ENCODE measurements around the gene OLIG2. TPM values are rescaled to one million over a fixed set of nuclear protein-coding genes. Genes with fewer than 3 reads are reported as not detected.

The OLIG2 gene
- total and polyA plus RNA-seq, 2 of the 4 experiments (the other 2 are of a cell fraction), result not detected

DNA sequence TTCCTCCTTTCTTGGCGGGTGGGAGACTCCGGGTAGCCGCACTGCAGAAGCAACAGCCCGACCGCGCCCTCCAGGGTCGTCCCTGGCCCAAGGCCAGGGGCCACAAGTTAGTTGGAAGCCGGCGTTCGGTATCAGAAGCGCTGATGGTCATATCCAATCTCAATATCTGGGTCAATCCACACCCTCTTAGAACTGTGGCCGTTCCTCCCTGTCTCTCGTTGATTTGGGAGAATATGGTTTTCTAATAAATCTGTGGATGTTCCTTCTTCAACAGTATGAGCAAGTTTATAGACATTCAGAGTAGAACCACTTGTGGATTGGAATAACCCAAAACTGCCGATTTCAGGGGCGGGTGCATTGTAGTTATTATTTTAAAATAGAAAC lies 2.5 kb downstream of the OLIG2 start:
- Histone ChIP-seq H3K79me1 (ENCODE audit: low read depth in 1 of 2, low read length in 2 of 2) (no peaks in the 10 kb centered on the region), H3K4me3 (ENCODE audit: insufficient read depth, low read depth, low read length) (no peak overlapping the region), H3K23ac (ENCODE audit: low read depth, low read length) (no peak overlapping the region), H3K56ac (ENCODE audit: extremely low read depth, insufficient read depth, low read length) (no peak overlapping the region), H2AK5ac (ENCODE audit: low read depth, low read length) (no peak overlapping the region), H3K18ac (ENCODE audit: low read depth, low read length) (no peak overlapping the region), H4K5ac (ENCODE audit: low read depth, low read length) (no peak overlapping the region), H2AK9ac (replicated peaks; ENCODE audit: low read depth, low read length, poor library complexity) (no peak overlapping the region), H3K4me1 (ENCODE audit: control insufficient read depth, insufficient read depth, low read length) (no peaks in the 10 kb centered on the region), H3K14ac (replicated peaks; ENCODE audit: low read depth, low read length) (no peak overlapping the region), H4K91ac (ENCODE audit: insufficient read depth, low read depth, low read length) (no peak overlapping the region), H3K4ac (ENCODE audit: low read depth, low read length) (no peak overlapping the region), H3K36me3 (ENCODE audit: control insufficient read depth, insufficient read depth, low read length) (no peaks in the 10 kb centered on the region), H3K27ac (ENCODE audit: insufficient read depth, low read length) (no peak overlapping the region), H3K27me3 (ENCODE audit: control insufficient read depth, insufficient read depth, low read length) (peaks cover 97% of the 10 kb centered on the region), H3K9me3 (ENCODE audit: control insufficient read depth, insufficient read depth, low read length) (peaks cover 10% of the 10 kb centered on the region), H2BK120ac (ENCODE audit: low read depth, low read length) (no peak overlapping the region), H3K4me2 (ENCODE audit: low read depth, low read length) (no peak overlapping the region), H2BK5ac (ENCODE audit: low read depth, low read length, poor library complexity, severe bottlenecking) (no peak overlapping the region), H4K8ac (ENCODE audit: low read depth in 2 of 2, low read length in 2 of 2) (no peak overlapping the region), H2AFZ (replicated peaks; ENCODE audit: low read length, poor library complexity) (no peak overlapping the region), H3K9me1 (ENCODE audit: insufficient read depth, low read length) (no peaks in the 10 kb centered on the region), H4K20me1 (ENCODE audit: insufficient read depth, low read length) (peaks cover 3% of the 10 kb centered on the region; the same call in 1 of the 2 replicates), H2BK15ac (ENCODE audit: low read depth, low read length) (no peak overlapping the region), H3K9ac (ENCODE audit: low read depth, low read length) (no peak overlapping the region), H2BK20ac (ENCODE audit: low read depth, low read length) (no peak overlapping the region)
- no CpG with 5 or more reads among the region's 15 CpGs for WGBS, 2 experiments (ENCODE audit: extremely low coverage in 2 of 2, insufficient read length in 1 of 2)
- no peak for TF ChIP-seq CEBPB (IDR thresholded peaks at IDR 0.05; ENCODE audit: low read depth, low read length)
- no TSS peak for BruUV-seq (replicated peaks)
- intact Hi-C loops (cut with micrococcal nuclease) (no loop called here), dilution Hi-C loops (cut with HindIII; ENCODE audit: low sequenced_read_pairs, unreplicated experiment) (no loop called here), in situ Hi-C loops (cut with MboI; ENCODE audit: low sequenced_read_pairs) (no loop called here)
- POLR2A ChIA-PET (ENCODE audit: unreplicated experiment), result no interaction called here
- DNase-seq (no peak), ATAC-seq (ENCODE audit: low read depth) (no peak)
- CTCF ChIA-PET, result no interaction called here
